Measurements from ENCODE around the gene HEMGN.

HEMGN gene

GRCh38 chr9:97982683-97983588 lies 45.0 kb upstream of the HEMGN start, which contains the start of gene ANP32B:
Gene ANP32B, plus strand, starts transcription at chr9:97983341. Its CDS starts 215 bp downstream, at chr9:97983556.
- peak; percentile 71 for TF ChIP-seq CTCF (IDR thresholded peaks at IDR 0.05; ENCODE audit: control insufficient read depth, insufficient read depth, low read depth, low read length, missing control alignments)
- peak within 1 kb of the TSS; percentile 93 for H3K4me3 ChIP-seq (ENCODE audit: control insufficient read depth, low read depth, low read length)
- peak; percentile 59 for DNase-seq (ENCODE audit: low read depth)

GRCh38 chr9:97981846-97982682 lies 44.1 kb upstream of the HEMGN start:
- TF ChIP-seq CTCF (IDR thresholded peaks at IDR 0.05; ENCODE audit: control insufficient read depth, insufficient read depth, low read depth, low read length, missing control alignments): no peak
- no peak for DNase-seq (ENCODE audit: low read depth)
- peak overlapping the region; percentile 76 for H3K4me3 ChIP-seq (ENCODE audit: control insufficient read depth, low read depth, low read length)

- DNase-seq (ENCODE audit: low read depth): no peak
- no peak for TF ChIP-seq CTCF (IDR thresholded peaks at IDR 0.05; ENCODE audit: control insufficient read depth, insufficient read depth, low read depth, low read length, missing control alignments)
- no peak overlapping the region for H3K4me3 ChIP-seq (ENCODE audit: control insufficient read depth, low read depth, low read length)
These were observed 43.2 kb upstream of the HEMGN start for GRCh38 chr9:97980918-97981845.

- H3K4me3 ChIP-seq (ENCODE audit: control insufficient read depth, low read depth, low read length): no peak overlapping the region
- no peak for DNase-seq (ENCODE audit: low read depth)
- TF ChIP-seq CTCF (IDR thresholded peaks at IDR 0.05; ENCODE audit: control insufficient read depth, insufficient read depth, low read depth, low read length, missing control alignments): no peak
These were observed 42.5 kb upstream of the HEMGN start for GRCh38 chr9:97980479-97980803.

GRCh38 chr9:97979788-97980478 lies 42.0 kb upstream of the HEMGN start:
- H3K4me3 ChIP-seq (ENCODE audit: control insufficient read depth, low read depth, low read length): no peak overlapping the region
- no peak for TF ChIP-seq CTCF (IDR thresholded peaks at IDR 0.05; ENCODE audit: control insufficient read depth, insufficient read depth, low read depth, low read length, missing control alignments)
- no peak for DNase-seq (ENCODE audit: low read depth)

Data from AG09309 (cell line).